ENCODE results near the gene GDPD4. TPM values are rescaled to one million over a fixed set of nuclear protein-coding genes. Genes with fewer than 3 reads are reported as not detected.

Gene GDPD4
- total RNA-seq, 1 experiment from 2014 or later, result not detected

DNA sequence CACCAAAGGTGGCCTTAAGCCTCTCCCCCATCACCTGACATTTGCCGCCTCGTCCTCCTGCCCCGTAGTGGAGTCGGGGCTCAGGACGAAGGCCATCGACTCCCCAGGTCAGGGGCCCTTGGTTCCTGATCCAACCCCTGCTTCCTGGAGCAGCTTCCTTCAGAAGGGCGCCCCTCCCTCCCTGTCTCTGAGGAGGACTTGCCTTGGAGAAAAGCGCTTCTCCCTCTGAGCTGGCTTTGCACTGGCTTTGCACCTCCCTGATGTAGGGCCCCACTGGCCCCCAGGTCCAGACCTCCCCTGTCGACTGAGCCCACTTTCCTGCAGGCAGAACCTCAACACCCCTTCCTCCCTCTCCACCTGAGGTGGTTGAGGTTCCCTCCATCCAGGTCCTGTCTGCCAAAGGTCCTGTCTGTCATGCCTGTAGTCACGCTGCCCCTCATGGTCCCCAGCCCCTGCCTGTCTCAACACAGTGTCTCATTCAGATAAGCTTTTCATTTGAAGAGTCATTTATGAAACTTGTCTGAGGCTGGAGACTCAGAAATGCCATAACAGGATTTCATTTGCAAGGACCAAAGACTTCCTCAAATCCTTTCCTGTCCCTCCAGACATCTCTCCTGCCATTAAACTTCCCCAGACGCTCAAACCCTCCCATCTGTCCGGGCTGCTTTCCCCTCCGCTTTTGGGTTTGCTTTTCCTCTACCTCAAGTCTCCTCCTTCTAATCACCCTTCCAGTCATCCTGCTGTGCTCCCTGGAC lies 95.0 kb downstream of the GDPD4 start:
- DNase-seq (ENCODE audit: low read depth), result no peak

DNA sequence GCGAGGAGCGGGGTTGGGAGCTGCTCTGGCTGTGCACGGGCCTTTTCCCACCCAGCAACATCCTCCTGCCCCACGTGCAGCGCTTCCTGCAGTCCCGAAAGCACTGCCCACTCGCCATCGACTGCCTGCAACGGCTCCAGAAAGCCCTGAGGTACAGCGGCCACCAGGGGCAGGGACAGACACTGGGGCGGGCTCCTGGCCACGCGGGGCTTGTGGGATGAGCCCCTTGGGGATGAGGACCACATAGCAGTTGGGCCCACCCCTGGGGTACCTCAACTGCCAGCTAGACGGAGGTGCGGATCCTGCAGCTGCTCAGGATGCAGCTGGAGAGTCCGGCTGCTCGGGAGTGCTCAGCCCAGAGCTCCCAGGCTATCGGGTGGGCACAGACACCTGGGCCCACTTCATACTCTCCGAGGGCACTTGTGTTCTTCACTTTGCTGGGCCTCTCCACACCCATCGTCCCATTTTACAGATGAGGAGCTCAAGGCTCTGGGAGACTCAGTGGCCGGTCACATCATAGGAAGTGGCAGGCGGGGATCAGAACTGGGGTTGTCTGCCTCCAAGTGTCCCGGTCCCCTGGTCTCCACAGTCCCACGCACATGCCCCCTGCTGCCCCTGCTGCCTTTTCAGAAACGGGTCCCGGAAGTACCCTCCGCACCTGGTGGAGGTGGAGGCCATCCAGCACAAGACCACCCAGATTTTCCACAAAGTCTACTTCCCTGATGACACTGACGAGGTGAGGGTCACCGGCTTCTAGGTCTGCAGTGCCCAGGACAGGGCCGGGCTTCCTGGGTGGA lies 95.8 kb downstream of the GDPD4 start:
- DNase-seq (ENCODE audit: low read depth), result no peak

DNA sequence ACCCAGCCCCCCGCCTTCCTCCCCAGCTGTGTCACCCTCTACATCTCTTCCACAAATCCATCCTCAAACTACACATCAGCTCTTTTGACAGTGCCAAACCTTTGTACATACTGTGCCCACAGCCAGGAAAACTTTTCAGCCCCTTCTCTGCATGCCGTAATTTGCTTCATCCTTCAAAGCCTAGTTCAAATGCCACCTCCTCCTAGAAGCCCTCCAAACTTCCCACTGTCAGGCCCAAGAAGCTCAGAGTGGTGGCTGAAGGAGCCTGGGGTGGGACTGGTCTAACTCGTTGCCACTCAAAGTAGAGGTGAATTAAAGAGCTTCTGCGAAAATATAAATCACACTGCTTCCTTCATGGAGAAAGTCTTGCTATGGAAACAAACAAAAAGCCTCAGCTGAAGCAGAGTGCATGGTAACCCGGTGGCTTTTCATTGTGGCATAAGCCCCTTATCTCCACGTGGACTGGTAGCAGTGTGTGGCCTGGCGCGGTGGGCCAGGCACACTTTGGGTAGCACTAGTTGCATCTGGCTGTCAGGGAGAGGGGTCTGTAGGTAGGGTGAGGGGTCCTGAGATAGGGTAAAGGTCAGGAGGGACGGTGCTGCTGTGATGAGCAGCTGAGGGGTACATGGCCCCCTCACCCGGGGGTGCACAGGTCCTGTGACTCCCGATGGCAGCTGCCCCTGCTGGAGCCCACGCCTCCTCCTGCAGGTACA lies 96.6 kb downstream of the GDPD4 start:
- no peak for DNase-seq (ENCODE audit: low read depth)

DNA sequence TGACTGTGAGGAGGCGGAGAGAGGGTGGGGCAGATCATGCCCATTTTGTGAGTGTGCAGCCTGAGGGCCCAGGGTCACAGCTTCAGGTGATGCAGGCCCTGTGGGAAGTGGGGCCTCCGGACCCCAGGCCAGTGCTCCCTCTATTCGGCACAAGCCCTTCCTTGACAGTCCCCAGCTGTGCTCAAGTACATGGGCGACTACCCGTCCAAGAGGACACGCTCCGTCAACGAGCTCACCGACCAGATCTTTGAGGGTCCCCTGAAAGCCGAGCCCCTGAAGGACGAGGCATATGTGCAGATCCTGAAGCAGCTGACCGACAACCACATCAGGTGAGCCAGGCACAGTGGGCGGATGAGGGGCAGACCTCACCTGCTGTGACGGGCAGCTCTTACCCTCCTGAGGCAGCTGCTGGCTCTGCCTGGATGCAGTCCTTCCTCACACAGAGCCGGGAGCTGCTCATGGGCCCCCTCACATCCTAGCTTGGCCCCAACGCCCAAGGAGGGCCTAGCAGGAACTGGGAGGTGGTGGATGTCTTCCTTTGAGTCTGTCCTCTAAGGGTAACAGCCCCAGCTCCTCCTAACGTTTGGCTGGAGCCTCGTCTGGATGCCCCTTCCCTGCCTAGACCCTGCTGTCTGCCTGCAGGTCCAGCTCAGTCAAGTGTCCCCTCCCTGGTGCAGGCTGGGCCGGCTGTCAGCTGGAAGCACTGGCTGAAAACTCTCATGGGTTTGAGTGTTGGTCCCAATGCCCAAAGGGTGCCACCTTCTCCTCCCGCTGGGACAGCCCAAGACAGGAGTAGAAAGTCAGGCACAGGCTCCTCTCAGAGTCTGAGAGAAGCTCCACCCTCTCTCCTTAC lies 97.4 kb downstream of the GDPD4 start:
- no peak for DNase-seq (ENCODE audit: low read depth)

DNA sequence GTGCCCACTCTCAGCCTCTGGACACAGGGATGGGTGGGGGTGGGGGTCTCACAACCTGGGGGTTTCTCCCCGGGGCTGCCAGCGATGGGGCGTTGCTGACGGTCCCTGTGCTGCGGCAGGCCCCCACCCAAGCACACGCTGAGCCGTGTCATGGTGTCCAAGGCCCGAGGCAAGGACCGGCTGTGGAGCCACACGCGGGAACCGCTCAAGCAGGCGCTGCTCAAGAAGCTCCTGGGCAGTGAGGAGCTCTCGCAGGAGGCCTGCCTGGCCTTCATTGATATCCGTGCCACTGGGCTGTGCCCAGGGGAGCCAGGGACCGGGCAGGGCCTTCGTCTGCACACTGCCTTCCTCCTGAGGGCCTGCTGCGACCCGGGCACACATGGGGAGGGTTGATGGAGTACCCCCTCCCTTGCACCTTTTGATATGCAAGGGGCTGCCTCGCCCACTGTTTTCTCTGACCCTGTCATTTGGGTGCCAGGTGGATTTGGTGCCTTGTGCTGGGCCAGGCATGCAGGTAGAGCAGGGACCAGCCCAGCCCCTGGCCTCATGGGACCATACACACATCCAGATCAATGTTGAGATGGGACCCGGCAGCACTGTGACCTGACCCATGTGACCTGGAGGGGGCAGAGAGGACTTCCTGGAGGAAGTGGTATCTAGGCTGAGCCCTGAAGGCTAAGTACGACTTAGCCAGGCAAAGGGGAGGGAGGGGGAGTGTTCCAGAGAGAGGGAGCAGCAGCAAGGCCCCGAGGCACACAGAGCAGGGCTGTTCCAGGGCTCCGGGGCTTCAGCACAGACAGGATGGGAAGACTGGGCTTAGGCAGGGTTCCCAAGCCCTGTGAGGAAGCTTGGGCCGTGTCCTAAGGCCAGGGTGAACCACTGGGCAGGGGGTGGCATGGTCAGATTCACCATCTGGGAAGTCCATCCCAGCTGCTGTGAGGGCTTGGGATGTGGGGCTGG lies 98.3 kb downstream of the GDPD4 start:
- no peak for DNase-seq (ENCODE audit: low read depth)

DNA sequence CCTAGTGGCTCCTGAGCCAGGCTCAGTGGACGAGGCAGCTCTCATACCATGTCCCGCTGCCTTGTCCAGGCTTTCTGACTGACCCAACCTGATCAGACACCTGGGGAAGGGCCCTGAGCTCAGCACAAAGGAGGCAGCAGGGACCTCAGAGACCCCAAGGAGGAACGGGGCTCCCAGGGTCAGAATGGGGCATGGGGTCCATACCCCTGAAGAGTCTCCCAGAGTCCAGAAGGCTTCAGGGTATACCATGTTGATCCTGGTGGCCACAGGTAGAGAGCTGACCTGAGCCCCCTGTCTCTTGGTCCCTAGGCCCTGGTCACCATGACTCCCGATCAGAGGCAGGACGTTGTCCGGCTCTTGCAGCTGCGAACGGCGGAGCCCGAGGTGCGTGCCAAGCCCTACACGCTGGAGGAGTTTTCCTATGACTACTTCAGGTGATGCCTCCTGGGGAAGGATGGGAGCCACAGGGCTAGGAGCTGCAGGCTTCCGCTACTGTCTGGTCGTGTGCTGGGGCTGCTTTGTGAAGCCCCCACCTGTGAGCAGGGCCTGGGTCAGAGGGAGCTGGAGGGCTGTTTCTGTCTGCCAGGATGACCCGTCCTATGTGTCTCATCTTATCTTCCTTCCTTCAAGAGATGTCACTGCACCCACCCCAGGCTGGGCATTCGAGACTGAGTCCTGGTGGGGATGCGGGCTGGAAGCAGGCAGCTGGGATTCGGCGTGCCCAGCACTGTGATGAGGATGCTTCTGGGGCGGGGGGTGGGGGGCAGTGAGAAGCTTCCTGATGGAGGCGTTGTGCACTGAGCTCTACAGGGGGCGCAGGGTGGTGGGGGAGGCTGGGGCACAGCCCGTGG lies 99.3 kb downstream of the GDPD4 start:
- no peak for DNase-seq (ENCODE audit: low read depth)

DNA sequence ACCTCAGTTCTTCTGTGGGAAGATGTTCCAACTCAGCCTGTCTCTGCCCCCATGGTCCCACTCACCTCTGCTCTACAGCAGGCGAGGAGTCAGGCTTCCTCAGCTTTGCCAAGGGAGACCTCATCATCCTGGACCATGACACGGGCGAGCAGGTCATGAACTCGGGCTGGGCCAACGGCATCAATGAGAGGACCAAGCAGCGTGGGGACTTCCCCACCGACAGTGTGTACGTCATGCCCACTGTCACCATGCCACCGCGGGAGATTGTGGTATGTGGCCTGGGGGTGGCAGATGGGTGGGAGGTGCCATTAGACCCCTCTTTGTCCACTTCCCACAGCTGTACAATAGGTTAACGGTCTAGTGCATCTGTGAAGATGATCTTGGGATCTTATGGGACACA lies 100.1 kb downstream of the GDPD4 start:
- no peak for DNase-seq (ENCODE audit: low read depth)

DNA sequence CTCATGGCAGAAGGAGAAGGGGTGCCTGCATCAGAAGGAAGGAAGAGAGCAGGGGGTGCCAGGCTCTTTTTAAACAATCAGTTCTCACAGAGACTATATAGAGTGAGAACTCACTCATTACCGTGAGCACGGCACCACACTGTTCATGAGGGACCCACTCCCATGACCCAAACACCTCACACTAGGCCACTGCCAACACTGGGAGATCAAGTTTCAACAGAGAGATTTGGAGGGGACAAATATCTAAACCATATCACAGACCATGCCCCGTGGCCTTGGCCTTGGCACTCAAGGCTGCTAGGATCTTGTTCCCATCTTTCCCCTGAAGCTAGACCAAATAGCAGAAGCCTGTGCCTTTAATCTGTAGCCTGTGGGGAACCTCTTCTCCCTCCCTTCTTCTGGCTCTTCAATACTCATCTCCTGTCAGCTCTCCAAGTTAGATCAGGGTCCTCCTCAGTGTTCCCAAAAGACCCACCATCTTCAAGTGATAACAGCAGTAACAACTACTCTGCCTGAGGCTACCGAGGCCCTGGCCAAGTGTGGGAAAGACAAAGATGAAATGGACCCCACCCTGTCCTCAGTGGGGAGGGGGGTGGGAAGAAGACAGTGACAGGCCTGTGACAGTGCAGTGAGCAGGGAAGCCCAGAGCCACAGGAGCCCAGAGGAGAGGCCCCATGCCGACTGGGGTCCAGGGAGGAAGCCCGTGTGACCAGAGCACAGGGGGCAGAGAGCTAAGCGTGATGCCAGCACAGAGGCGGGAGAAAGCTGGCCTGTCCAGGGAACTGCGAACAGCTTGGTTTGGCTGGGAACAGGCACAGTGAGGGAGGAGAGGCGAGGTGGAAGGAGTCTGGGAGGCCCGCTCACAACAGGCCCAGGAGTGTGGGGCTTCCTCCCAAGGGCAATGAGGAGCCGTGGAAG lies 100.9 kb downstream of the GDPD4 start:
- DNase-seq (ENCODE audit: low read depth), result no peak

DNA sequence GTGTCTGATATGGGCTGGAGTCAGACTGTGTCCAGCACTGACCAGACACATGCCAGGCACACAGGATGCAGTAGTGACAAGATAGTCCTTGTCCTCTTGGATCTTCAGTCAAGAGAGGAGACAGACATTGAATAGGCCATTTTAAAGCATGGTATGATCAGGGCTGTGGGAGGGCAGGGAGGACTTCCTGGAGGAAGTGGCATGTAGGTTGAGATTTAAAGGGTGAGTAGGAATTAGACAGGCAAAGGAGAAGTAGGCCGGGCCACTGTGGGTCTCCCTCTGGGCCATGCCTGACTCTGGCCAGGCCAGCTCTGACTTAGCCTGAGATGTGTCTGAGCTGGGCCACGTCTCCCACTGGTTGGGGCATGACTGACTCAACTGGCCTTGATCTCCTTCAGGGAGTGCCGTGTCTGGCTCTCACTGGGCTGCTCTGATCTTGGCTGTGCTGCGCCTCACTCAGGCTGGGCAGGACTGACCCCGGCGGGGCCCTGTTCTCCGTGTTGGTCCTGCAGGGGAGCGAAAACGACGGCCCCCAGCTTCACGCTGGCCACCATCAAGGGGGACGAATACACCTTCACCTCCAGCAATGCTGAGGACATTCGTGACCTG lies 102.2 kb downstream of the GDPD4 start:
- no peak for DNase-seq (ENCODE audit: low read depth)

DNA sequence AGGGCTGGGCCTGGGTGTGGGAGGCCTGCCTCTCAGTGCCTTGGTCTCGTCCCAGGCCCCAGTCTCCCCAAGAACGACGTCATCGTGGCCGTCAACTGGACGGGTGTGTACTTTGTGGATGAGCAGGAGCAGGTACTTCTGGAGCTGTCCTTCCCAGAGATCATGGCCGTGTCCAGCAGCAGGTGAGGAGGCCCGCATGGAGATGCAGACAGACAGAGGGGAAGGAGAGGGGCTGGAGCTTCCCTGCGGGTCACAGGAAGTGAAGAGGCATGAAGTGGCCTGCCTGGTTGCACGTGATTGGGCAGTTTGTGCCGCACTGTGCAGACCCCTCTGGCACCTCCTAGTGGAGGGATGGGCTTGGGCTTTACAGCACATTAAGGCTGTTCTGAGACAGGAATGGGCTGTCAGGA lies 103.0 kb downstream of the GDPD4 start:
- peak; percentile 18 for DNase-seq (ENCODE audit: low read depth)

DNA sequence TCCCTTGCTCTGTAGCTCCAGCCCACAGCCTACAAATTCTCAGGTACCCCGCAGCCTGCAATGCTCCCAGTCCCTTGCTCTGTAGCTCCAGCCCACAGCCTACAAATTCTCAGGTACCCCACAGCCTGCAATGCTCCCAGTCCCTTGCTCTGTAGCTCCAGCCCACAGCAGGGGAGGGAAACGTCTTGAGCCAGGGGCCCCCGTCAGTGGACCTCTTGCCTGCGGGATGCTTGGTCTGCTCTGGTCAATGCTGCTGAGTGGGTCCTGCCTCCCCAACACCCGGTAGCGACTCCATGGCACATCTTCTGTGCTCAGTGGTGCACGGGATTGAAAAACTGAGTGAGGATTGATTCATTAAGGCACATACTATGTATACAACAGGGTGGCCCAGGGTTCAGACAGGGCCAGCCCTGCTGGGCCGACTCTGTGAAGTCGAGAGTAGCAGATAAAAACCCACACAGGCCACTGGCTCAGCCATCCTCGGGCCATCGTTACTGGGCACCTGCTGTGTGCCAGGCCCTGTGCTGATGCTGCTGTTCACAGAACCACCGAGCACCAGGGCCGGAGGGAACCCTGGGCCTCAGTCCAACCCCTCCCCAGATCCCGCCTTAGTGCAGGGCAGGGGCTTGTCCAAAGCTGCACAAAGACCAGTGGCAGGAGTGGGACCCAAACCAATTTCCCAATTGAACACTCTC lies 103.7 kb downstream of the GDPD4 start:
- no peak for DNase-seq (ENCODE audit: low read depth)

DNA sequence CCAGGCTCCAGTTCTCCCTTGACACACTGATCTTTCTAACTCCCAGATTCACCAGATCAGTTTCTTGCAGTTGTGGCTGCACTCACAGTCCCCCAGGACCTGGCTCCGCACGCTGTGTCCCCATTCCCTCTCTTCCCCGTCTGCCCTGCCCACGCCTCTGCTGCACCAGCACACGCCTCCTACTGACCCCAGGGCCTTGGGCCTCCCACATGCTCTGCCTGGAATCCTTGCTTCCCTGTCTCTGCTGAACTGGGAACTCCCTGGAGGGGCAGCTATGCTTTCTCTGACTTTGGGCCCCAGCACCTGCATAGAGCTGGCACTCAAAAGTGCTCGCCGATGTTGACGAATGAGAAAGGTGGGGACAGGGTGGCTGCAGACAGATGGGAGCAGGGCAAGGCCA lies 104.5 kb downstream of the GDPD4 start:
- no peak for DNase-seq (ENCODE audit: low read depth)

DNA sequence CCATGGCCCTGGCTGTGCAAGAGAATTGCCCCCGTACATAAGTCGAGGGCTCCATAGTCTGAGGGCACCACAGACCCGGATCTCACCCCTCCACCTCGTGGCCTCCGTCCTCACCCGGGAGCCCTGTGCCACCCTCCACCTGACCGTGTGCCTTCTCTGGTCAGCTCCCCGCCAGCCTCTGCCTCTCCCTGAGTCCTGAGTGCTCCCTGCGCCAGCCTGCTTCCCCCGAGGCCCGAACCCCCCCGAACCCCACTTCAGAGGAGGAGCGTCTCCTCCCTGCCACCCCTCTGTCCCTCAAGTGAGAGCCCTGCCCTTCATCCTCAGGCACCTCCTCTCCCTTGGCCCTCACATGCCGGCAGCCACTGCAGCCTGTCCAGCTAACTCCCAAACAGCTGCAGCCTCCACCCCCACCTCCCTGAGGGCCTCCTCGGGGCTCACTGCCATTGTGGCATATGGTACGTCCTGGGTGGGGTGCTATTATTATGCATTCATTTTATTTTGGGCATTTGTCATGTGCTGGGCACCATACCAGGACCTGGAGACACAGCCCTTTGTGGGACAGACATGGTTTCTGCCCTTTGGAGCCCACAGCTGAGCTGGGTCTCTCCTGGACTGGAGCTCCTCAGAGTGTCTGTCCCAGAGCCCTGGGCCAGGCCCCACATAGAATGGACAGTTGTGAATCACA lies 106.3 kb downstream of the GDPD4 start:
- DNase-seq (ENCODE audit: low read depth), result no peak

DNA sequence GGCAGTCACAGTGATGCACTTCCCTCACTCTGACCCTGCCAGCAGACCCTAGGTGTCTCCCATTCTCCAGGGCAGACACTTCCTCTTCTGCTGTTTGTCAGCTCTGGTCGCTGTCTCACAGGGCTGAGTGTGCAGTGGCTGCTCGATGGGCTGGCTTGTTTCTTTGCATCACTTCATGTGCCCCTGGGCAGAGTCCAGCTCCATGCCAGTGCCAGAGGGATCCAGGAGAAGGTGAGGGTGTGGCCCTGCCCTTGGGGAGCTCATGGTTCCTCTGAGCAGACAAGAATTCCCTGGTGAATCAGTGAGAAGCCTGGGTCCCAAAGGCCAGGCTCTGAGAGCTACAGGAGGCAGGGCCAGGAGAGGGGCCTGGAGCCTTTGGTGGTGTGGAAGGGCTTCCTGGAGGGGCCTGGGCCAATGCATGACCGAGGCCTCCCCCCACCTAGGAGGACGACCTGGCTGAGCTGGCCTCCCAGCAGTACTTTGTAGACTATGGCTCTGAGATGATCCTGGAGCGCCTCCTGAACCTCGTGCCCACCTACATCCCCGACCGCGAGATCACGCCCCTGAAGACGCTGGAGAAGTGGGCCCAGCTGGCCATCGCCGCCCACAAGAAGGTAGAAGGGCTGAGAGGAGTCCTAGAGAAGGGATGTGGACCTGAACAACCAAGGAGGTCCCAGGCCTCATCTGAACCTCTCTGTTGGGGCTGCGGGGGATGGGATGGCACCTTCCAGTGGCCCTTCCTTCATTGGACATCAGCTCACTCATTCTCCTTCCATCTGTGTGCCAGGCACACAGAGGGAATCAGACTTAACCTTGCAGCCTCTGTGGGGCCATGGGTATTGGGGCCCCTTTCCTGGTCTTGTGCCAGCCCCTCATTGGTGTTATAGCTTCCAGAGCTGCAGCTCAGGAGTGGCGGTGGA lies 107.3 kb downstream of the GDPD4 start:
- DNase-seq (ENCODE audit: low read depth), result no peak

DNA sequence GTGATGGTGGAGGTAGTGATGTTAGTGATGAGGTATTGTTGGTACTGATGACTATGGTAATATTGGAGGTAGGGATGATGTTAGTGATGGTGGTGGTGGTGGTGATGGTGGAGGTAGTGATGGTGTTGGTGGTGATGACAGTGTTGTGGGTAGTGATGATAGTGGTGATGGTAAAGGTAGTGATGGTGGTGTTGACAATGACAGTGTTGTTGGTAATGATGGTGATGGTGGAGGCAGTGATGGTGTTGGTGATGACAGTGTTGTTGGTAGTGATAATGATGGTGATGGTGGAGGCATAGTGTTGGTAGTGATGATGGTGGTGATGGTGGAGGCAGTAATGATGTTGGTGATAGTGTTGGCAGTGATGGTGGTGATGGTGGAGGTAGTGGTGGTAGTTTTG lies 108.3 kb downstream of the GDPD4 start:
- DNase-seq (ENCODE audit: low read depth), result no peak

Data from RPMI7951 (cell line).